ENCODE data around the gene NPY2R.

NPY2R gene

GRCh38 chr4:155208258-155209054 lies at the start of gene NPY2R:
Gene NPY2R, plus strand, starts transcription at chr4:155208636. Its CDS starts 5,304 bp downstream, at chr4:155213940.
- TF ChIP-seq CTCF (IDR thresholded peaks at IDR 0.05) = no peak

GRCh38 chr4:155161357-155161756 lies 47.1 kb upstream of the NPY2R start:
- TF ChIP-seq CTCF (IDR thresholded peaks at IDR 0.05) = no peak

GRCh38 chr4:155164718-155165117 lies 43.7 kb upstream of the NPY2R start:
- TF ChIP-seq CTCF (IDR thresholded peaks at IDR 0.05) = no peak

- peak; percentile 23; the same call in 1 of the 2 replicates for TF ChIP-seq CTCF (IDR thresholded peaks at IDR 0.05)
These were observed 37.9 kb upstream of the NPY2R start for GRCh38 chr4:155170569-155170968.

- TF ChIP-seq CTCF (IDR thresholded peaks at IDR 0.05) = no peak
These were observed 35.1 kb upstream of the NPY2R start for GRCh38 chr4:155173371-155173770.

GRCh38 chr4:155174668-155175067 lies 33.8 kb upstream of the NPY2R start:
- TF ChIP-seq CTCF (IDR thresholded peaks at IDR 0.05) = no peak

- no peak for TF ChIP-seq CTCF (IDR thresholded peaks at IDR 0.05)
These were observed 29.2 kb upstream of the NPY2R start for GRCh38 chr4:155179216-155179615.
